Amygdala (tissue), 56 donors: ENCODE data around the gene PCDHGB4.
"Not testable (repeated sequence)": the region's sequence is repeated elsewhere in the genome, so short reads cannot be mapped to it uniquely, and the experiment has no call there.

Experiments used
- DNase-seq, 56 donors: peaks; one replicate each; lab custom pipeline; 2025; lab: John Stamatoyannopoulos, UW

Gene PCDHGB4

GRCh38 chr5:141397756-141398551 is 10.5 kb downstream of the PCDHGB4 start, which contains the start of gene PCDHGB5:
TSS of gene PCDHGB5 (plus strand) at chr5:141397947. CDS start at chr5:141398128, 181 bp downstream.
- DNase-seq: peak in 1 of 56 donors; percentile 17

- no peak for DNase-seq
Observed at GRCh38 chr5:141398608-141399007, 11.1 kb downstream of the PCDHGB4 start.

GRCh38 chr5:141399555-141400258 is 12.2 kb downstream of the PCDHGB4 start:
- no peak for DNase-seq

GRCh38 chr5:141402553-141403243 is 15.2 kb downstream of the PCDHGB4 start, which contains the start of gene PCDHGA9:
TSS of gene PCDHGA9 (plus strand) at chr5:141402778. CDS start at chr5:141402953, 175 bp downstream.
- DNase-seq: peak in 3 of 56 donors; percentile 10 to 50 (median 11)

GRCh38 chr5:141403387-141403786 is 15.9 kb downstream of the PCDHGB4 start:
- DNase-seq: no peak

GRCh38 chr5:141407790-141408505 is 20.4 kb downstream of the PCDHGB4 start, which contains the start of gene PCDHGB6:
TSS of gene PCDHGB6 (plus strand) at chr5:141408021. CDS start at chr5:141408203, 182 bp downstream.
- not testable (repeated sequence) for DNase-seq

GRCh38 chr5:141409598-141410306 is 22.3 kb downstream of the PCDHGB4 start:
- no peak for DNase-seq

- no peak for DNase-seq
Observed at GRCh38 chr5:141411575-141411974, 24.1 kb downstream of the PCDHGB4 start.

- peak in 1 of 56 donors; percentile 26 for DNase-seq
Observed at GRCh38 chr5:141412854-141413539, 25.5 kb downstream of the PCDHGB4 start, which contains the start of gene PCDHGA10. TSS of gene PCDHGA10 (plus strand) at chr5:141412987. CDS start at chr5:141413176, 189 bp downstream.

GRCh38 chr5:141413540-141414069 is 26.1 kb downstream of the PCDHGB4 start:
- DNase-seq: no peak

- DNase-seq: not testable (repeated sequence)
Observed at GRCh38 chr5:141414548-141415274, 27.2 kb downstream of the PCDHGB4 start.

GRCh38 chr5:141415275-141415618 is 27.7 kb downstream of the PCDHGB4 start:
- not testable (repeated sequence) for DNase-seq

GRCh38 chr5:141417494-141418172 is 30.1 kb downstream of the PCDHGB4 start, which contains the start of gene PCDHGB7:
TSS of gene PCDHGB7 (plus strand) at chr5:141417677. CDS start at chr5:141417860, 183 bp downstream.
- peak in 13 of 56 donors; percentile 5 to 59 (median 29) for DNase-seq

- no peak for DNase-seq
Observed at GRCh38 chr5:141419074-141419880, 31.8 kb downstream of the PCDHGB4 start.

GRCh38 chr5:141420855-141421488 is 33.5 kb downstream of the PCDHGB4 start, which contains the start of gene PCDHGA11:
TSS of gene PCDHGA11 (plus strand) at chr5:141421051. CDS start at chr5:141421228, 177 bp downstream.
- no peak for DNase-seq

GRCh38 chr5:141421489-141421855 is 34.0 kb downstream of the PCDHGB4 start:
- no peak for DNase-seq
